Activated gamma-delta T cell treated with Interleukin-2 at 50 U/mL for 16 hours (primary cell): ENCODE measurements around the gene MIB2.

Experiments used
- DNase-seq: peaks from one replicate; pipeline ENCODE4 v3.0.0-alpha.2; 2020

The MIB2 gene

DNA sequence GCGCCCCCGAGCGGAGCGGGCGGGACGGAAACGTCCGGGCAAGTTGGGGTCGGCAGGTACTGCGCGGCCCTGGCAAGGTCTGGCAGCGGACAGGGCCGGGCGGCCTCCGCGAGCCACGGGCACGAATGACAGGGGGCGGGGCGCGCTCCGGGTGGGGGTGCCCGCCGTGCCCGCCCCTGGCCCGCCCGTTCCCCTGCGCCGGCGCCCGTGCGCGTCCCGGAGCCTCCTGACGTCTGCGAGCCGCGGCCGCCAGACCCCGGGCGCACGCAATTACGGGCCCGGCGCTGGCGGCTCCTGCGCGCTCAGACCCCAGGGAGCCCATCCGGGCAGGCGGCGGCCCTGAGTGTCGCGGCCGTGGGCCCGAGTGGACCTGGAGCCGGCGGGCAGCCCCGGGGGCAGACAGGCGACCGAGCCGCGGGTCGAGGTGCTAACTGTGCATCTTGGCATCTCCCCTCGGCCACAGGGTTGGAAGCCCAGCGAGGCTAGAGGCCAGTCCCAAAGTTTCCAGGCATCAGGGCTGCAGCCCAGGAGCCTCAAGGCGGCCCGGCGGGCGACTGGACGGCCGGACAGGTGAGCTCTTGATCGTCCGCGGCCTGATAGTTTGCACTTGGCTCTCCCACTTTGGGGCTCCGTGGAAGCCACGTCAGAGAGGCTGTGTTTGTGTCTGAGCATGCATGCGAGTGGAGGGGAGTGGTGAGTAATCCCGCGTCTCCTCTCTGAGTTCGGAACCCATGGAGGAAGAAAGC is 918 bp downstream of the MIB2 start:
- no peak for DNase-seq

- no peak for DNase-seq
These were observed 1.5 kb downstream of the MIB2 start for GRCh38 chr1:1616838-1617237.

DNA sequence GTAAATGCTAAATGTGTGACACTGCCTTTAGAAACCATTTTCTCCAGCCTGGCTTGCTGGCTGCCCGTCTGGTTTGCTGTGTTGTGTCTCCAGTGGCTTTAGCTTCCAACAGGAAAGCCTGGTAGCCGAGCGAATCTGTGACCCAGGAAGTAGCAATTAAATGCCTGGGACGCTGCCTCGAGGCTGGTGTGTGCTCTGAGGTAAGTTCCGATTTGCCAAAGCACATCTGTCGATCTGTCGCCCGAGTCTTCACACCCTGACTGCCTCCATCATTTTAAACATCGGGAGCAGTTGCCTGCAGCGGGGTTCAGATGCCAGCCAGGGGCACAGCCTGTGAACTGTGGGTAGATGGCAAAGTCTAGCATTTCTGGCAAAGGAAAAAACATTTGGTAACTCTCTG is 2.2 kb downstream of the MIB2 start:
- DNase-seq = no peak

DNA sequence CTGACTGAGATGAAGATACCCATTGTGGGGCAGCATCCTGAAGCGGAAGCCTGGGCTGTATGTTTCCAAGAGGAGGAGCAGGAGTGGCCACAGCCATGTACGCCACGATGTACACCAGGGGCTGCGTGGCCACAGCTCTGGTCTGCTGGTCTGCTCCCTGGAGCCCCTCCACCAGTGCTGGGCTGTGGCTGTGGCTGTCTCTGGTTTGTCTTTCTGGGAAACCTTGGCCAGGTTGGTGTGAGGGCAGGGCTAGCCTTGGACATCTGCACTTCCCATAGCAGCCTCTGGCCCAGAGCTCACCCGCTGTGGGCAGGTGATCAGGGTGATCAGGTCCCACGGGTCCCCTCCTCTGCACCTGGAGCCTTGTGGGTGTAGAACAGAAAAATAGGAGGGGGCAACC is 2.6 kb downstream of the MIB2 start:
- no peak for DNase-seq

DNA sequence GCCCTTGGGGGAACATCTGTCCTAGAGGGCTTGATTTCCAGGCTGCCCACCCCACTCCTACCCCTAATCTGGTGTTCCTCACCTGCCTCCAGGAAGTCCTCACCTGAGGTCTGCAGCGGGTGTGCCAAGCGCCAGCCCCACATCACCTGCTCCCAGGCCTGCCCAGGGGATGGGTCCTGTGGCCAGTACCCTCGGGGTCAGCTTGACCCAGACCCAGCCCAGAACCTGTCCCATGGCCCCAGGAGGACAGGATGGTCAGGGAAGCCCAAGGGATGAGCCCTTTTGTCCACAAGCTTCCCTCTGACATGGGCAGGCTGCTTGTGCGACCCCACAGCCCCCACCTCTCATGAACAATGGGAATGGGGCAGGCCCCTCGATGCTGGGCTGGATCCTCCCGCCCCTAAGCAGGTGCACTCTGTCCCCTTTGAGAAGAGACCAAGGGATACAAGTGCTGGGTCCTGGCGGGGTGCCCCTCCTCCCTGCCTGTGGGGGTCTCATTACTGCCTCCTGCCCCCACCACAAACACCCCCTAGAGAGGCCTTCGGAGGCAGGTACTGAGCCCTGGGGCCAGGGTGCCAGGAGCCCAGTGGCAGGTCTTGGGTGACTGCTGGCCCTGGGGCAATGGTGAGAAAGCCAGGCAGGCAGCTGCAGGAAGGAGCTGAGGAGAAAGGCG is 3.2 kb downstream of the MIB2 start:
- DNase-seq = no peak

GRCh38 chr1:1619917-1620361 is 4.6 kb downstream of the MIB2 start:
- DNase-seq = no peak

DNA sequence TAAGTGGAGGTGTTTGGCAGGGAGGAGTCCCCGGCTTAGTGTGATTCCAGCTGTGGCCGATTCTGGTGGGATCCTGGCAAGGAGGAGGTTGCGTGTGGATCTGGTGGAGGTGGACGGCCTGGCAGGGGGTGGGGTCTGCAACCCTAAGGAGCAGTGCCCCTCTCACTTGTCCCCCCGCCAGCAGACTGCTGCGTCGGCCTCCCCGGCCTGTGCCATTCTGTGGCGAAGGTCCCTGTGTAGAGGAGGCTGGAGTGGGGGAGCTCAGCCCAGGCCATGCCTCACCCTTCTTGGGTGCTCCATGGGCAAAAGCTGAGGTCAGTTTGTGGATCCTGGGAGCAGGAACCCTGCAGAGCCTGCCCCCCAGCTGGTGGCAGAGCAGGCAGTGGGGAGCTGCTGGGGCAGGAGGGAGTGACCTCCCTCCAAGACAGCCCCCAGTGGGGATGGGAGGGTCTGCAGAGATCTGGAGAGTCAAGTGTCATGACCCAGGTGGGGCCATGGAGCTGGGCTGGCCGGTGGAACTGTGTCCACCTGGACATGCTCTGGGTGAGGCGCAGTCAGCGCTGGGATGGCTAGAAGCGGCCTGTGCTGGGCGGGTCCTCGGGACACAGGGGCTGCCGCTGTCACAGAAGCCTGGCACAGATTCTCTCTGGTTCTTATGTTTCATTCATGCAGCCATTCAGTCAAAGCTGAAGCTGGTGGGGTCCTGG is 5.3 kb downstream of the MIB2 start:
- no peak for DNase-seq

- no peak for DNase-seq
These were observed 6.1 kb downstream of the MIB2 start for GRCh38 chr1:1621173-1622009.

DNA sequence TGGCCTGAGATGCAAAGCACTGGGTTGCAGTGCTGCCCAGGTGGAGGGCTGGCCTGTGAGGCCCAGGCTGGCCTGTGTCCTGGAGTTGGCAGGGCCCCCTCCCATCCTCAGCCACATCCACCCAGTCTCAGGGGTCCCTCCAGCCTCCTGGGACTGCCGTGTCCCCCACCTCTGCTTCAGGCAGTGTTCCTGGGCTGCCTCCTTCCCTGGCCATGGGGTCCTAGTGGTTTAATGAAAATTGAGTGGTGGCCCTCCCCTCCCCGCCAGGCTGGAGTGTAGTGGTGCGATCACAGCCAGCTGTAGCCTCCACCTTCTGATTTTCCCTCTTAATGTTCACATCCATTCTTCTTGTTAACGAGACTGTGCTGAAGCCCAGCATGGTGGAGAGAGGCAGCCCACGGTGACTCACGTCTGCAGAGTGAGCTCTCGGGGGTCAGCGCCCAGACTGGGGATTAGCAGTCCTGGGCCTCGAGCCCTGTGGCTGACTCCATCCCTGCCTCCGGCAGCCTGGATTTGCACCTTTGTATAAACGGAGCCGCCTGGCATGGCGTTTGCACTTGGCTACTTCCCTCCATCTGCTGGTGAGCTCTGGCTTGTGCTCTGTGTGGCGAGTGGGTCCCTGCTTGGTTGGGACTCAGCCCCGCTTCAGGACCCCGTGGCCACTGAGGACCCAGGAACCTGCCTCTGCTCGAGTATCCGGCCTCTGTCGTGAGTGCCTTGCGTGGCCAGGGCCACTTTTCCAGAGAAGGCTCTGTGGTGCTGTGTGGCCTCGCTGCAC is 6.9 kb downstream of the MIB2 start:
- no peak for DNase-seq

DNA sequence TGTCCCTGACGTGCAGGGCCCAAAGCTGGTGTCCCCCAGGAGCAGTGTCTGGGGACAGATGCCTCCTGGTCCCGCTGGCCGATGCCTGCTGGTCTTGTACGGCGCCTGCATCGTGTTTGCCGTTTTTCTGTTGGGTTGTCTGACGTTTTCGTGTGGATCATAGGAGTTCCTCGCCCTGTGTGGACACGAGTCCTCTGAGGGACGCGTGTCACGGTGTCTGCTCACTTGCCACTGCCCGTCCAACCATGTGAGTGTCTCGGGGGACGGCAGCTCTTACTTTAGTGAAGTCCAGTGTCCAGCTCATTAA is 7.4 kb downstream of the MIB2 start:
- DNase-seq = no peak

GRCh38 chr1:1623181-1623630 is 7.9 kb downstream of the MIB2 start:
- DNase-seq = no peak

GRCh38 chr1:1623631-1624442 is 8.5 kb downstream of the MIB2 start:
- DNase-seq = no peak

DNA sequence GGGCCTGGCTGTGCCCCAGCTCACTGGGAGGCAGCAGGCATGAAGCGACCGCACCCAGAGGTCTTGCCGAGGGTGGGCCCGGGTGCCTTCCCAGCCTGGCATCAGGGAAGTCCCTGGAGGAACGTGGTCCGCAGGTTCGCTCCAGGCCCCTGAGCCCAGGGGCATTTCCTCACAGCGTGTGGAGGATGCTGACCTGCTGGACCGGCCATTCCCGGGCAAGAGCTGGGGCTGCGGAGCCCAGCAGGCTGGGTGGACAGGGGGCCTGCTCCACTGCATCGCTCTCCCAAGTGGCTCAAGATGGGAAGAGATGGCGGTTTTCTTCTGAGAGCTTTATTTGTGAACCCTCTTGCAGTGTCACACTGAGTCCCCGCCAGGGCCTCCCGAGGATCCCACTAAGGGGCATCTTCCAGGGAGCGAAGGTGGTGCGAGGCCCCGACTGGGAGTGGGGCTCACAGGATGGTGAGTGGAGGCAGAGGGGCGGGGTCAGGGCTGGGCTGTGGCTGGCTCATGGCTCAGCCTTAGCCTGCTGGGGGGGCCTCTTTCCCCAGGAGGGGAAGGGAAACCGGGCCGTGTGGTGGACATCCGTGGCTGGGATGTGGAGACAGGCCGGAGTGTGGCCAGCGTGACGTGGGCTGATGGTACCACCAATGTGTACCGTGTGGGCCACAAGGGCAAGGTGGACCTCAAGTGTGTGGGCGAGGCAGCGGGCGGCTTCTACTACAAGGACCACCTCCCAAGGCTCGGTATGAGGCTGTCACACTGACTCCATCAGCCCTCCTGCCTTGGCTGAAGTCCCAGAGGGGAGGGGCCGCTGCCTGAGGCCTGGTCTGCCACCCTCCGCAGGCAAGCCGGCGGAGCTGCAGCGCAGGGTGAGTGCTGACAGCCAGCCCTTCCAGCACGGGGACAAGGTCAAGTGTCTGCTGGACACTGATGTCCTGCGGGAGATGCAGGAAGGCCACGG is 9.4 kb downstream of the MIB2 start:
- DNase-seq = no peak

DNA sequence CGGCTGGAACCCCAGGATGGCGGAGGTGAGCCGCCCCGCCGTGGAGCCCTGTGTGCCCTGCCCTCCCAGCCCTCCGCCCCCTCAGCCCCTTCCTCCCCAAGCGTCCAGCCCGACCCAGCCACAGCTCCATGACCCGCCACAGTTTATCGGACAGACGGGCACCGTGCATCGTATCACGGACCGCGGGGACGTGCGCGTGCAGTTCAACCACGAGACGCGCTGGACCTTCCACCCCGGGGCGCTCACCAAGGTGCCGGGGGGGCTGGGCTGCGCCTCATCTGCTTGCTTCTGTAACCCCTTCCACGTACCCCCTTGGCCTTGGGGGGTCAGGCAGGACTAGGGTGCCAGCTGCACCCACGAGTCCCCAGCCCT is 10.1 kb downstream of the MIB2 start:
- DNase-seq = no peak

- DNase-seq = no peak
These were observed 10.5 kb downstream of the MIB2 start for GRCh38 chr1:1625824-1626206.

DNA sequence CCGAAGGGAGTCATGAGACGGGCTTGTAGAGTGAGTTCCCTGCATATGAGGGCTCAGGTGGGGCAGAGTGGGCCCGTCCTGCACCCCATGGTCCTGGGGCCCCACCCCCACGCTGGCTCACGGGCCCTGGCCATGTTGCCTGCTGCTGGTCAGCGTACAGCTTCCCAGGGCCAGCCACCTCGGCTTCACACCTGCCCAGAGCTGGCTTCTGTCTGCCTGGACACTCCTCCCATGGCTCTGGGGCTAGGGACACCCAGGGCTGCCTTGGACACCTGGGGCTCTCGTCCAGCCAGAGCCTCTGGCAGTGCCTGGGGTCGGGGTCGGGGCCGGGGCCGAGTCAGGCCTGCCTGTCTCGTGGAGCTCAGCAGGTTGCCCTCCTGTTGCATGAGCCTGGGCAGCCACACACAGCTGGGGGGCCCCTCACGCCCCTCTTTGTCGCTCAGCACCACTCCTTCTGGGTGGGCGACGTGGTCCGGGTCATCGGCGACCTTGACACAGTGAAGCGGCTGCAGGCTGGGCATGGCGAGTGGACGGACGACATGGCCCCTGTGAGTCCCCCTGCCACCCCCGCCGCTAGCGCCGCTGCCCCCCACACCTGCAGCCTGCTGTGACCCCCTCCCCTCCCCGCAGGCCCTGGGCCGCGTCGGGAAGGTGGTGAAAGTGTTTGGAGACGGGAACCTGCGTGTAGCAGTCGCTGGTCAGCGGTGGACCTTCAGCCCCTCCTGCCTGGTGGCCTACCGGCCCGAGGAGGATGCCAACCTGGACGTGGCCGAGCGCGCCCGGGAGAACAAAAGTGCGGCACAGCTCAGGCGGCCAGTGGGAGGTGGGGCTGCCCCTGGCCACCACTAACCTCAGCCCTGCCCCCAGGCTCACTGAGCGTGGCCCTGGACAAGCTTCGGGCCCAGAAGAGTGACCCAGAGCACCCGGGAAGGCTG is 11.2 kb downstream of the MIB2 start:
- no peak for DNase-seq

GRCh38 chr1:1627261-1627828 is 12.0 kb downstream of the MIB2 start:
- no peak for DNase-seq

- no peak for DNase-seq
These were observed 12.8 kb downstream of the MIB2 start for GRCh38 chr1:1627829-1628753.
